Activated T-helper 2 cell treated with anti-CD3 and anti-CD28 coated beads, Interferon-gamma antibody, Interleukin-2, Interleukin-4, amounts not matched to agents 10 μg/mL and 5 μg/mL and 100 μg/mL, durations not matched to agents 14 hours and 24 hours and 36 hours (primary cell): ENCODE results near the gene DMGDH. TPM values are rescaled to one million over a fixed set of nuclear protein-coding genes. Genes with fewer than 3 reads are reported as not detected.

Experiments
- DNase-seq: peaks from one replicate; pipeline ENCODE4 v3.0.0; 2021; ENCODE audit warnings: low spot score
- H3K27ac Mint-ChIP-seq: one replicate; pipeline ENCODE4 v1.8.0; 2021; ENCODE audit warnings: mixed read lengths
- H3K27me3 Mint-ChIP-seq: one replicate; pipeline ENCODE4 v1.8.0; 2021; ENCODE audit warnings: low read depth, mixed read lengths
- H3K36me3 Mint-ChIP-seq: one replicate; pipeline ENCODE4 v1.8.0; 2021; ENCODE audit warnings: low read depth, mixed read lengths
- H3K4me1 Mint-ChIP-seq: one replicate; pipeline ENCODE4 v1.8.0; 2021; ENCODE audit warnings: low read depth, mixed read lengths
- H3K4me3 Mint-ChIP-seq: one replicate; pipeline ENCODE4 v1.8.0; 2021; ENCODE audit warnings: low read depth, mild to moderate bottlenecking, moderate library complexity, mixed read lengths
- H3K9me3 Mint-ChIP-seq: one replicate; pipeline ENCODE4 v1.8.0; 2021; ENCODE audit warnings: mixed read lengths
- intact Hi-C: fragments of 100-400 bp; cut with micrococcal nuclease; formaldehyde crosslinking; loops from one replicate; pipeline ENCODE4 v1.15.1; 2023
- total RNA-seq: library from RNA; stranded (reverse); gene quantifications from 2 replicates; pipeline ENCODE4 v1.2.3, GENCODE V29; 2022

Gene DMGDH
- total RNA-seq, 1 donor from 2014 or later: 0.41 TPM

DNA sequence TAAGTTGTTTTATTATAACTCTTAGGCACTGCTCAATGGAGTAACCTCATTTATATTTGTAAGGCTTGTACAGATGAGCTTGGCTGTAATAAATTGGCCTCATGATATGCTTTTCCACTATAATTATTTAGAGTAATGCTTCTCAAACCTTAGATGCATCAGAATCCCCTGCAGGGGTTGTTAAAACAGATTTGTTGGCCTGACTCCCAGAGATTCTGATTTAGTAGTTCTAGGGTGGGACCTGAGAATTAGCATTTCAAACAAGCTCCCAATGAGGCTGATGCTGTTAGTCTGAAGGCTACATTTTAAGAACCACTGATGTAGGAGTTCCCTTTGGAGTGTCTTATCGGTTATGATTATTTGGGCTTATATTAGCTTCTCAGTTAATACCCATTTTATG is 46.1 kb downstream of the DMGDH start:
- Mint-ChIP-seq H3K36me3 (no peaks in the 10 kb centered on the region), H3K27ac (no peak overlapping the region), H3K4me3 (no peak overlapping the region), H3K27me3 (peaks cover 57% of the 10 kb centered on the region), H3K4me1 (peaks cover 13% of the 10 kb centered on the region), H3K9me3 (no peaks in the 10 kb centered on the region)
- no peak for DNase-seq
- intact Hi-C loops: loop anchor here (10.0 kb wide), 2 partner anchors 441 to 1061 kb away; no protein-coding TSS in a partner anchor

DNA sequence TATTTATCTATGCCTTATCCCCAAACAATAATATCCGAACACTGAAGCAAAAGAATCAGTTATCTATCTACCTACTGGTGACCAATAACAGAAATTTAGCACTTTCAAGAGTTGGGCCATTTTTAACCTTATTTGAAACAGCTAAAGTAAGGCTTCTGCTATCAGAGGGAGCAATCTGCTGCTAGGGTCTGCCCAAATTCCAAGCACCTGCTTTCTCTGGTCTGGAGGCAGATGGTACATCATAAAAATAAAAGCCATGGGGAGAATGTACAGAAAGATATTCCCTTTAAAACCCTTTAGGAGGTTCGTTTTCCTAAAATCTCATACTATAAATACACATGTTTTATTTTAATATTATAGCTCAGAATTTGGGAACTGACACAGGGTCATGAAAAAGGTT is 46.7 kb downstream of the DMGDH start:
- Mint-ChIP-seq H3K27me3 (peaks cover 59% of the 10 kb centered on the region), H3K9me3 (no peaks in the 10 kb centered on the region), H3K27ac (no peak overlapping the region), H3K36me3 (no peaks in the 10 kb centered on the region), H3K4me3 (no peak overlapping the region), H3K4me1 (peaks cover 13% of the 10 kb centered on the region)
- intact Hi-C loops: loop anchor here (10.0 kb wide), 2 partner anchors 442 to 1062 kb away; no protein-coding TSS in a partner anchor
- DNase-seq: no peak

DNA sequence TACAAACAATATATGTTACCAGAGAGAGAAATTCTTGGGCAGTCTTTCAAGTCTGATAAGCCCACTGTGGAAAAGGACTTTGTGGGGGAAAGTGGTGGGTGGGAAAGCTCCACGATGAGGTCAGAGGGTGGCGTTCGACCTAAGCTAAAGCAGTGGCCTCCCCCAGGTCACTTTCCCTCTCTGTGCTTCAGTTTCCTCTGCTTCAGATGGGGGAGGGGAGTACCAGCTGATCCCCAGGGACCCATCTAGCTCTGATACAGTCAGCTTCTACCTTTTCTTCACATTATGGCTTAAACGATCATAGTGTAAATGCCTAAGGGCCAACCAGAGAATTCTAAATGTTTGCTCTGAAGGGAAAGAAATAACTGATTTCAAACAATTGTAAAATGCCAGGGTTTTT is 47.7 kb downstream of the DMGDH start:
- no peak overlapping the region for H3K27ac Mint-ChIP-seq
- no peak for DNase-seq

DNA sequence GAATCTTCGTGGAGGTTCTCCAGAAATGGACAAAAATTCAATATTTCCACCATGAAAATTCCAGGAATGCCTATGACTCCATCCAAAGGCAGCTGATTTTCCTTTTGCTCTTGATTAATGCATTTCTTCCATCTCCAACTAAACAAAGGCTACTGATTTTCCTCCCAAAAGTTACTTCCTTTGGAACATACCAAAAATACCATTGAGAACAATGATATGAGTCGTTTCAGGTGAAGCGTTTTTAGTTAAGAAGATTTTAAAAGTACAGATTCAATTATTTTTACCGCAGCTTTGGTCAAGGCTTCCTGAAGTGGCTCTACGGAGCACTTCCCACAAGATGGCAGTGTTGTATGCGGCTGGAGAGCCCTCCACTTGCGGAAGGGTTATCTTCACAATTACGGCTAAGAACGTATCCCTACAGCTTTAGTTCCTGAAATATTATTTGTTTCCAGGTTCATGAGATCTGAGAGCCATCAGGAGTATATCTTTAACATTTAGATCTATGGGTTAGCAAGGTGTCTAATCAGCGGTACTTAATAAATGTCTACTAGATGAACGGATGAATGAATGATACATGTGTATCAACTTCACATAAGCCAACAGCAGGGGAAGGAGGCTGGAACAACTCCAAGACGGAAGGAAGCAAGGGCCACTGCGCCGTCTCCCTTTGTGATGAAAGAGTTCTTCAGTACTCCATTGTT is 48.5 kb downstream of the DMGDH start:
- DNase-seq: peak; percentile 10
- Mint-ChIP-seq H3K9me3 (no peaks in the 10 kb centered on the region), H3K27me3 (peaks cover 71% of the 10 kb centered on the region), H3K4me3 (no peak overlapping the region), H3K4me1 (peaks cover 13% of the 10 kb centered on the region), H3K36me3 (no peaks in the 10 kb centered on the region), H3K27ac (no peak overlapping the region)
- intact Hi-C loops: loop anchor here (1.0 to 10.0 kb wide), 5 partner anchors 36 to 1064 kb away; partner anchors contain the start of gene ARSB

More for the DNA sequence above, 47.7 kb downstream of the DMGDH start:
- intact Hi-C loops: loop anchor here (1.0 to 10.0 kb wide), 5 partner anchors 37 to 1063 kb away; partner anchors contain the start of gene ARSB
- no peaks in the 10 kb centered on the region for H3K9me3 Mint-ChIP-seq
- H3K36me3 Mint-ChIP-seq: no peaks in the 10 kb centered on the region
- peaks cover 13% of the 10 kb centered on the region for H3K4me1 Mint-ChIP-seq
- no peak overlapping the region for H3K4me3 Mint-ChIP-seq
- peaks cover 68% of the 10 kb centered on the region for H3K27me3 Mint-ChIP-seq

DNA sequence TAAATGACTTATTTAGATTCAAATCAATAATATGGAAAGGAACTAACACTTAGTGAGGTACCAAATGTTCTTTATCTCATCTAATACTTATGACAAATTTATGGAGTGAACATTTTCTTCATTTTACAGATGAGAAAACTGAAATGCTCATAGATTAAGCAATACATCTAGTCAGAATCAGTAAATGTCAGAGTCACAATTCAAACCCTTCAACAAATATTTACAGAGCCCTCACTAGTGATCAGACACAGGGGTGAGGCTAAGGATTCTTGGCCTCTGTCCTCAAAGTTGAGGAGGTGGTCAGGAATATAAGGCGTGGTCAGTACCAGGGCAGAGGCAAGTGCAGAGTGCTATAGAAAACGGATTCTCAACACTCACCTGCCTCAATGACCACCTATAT is 54.8 kb downstream of the DMGDH start:
- Mint-ChIP-seq H3K27me3 (peaks cover 46% of the 10 kb centered on the region), H3K36me3 (no peaks in the 10 kb centered on the region), H3K4me3 (no peak overlapping the region), H3K4me1 (no peaks in the 10 kb centered on the region), H3K9me3 (peaks cover 9% of the 10 kb centered on the region), H3K27ac (no peak overlapping the region)
- intact Hi-C loops: no loop called here
- DNase-seq: no peak

DNA sequence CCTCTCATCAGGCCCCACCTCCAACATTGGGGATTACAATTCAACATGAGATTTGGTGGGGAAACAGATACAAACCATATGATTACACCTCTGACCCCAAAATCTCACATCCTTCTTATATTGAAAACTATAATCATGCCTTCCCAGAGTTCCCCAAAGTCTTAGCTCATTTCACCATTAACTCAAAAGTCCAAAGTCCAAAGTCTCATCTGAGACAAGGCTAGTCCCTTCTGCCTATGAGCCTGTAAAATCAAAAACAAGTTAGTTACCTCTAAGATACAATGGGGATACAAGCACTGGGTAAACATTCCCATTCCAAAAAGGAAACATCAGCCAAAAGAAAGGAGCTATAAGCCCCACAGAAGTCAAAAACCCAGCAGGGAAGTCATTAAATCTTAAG is 57.6 kb downstream of the DMGDH start:
- no peak overlapping the region for H3K4me3 Mint-ChIP-seq
- H3K27me3 Mint-ChIP-seq: peaks cover 34% of the 10 kb centered on the region

DNA sequence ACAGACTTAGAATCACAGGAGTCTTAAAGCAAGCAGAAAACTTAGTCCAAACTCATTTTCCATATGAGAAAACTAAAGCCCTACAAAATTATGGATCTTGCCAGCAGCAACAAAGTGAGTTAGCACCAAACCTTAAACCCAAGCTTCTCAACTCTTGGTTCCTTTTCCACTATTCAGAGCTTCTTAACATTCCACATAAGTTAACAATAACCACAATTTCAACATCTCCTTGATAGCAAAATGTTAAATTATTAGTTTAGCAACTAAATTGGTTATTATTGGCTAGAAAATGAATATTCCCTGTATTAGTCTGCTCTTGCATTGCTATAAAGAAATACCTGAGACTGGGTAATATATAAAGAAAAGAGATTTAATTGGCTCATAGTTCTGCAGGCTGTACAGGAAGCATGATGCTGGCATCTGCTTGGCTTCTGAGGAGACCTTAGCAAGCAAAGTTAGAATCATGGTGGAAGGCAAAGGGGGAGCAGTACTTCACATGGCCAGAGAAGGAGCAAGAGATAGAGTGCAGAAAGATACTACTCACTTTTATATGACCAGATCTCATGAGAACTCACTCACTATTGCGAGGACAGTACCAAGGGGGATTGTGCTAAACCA is 58.1 kb downstream of the DMGDH start:
- Mint-ChIP-seq H3K27ac (no peak overlapping the region), H3K27me3 (peaks cover 30% of the 10 kb centered on the region), H3K4me3 (no peak overlapping the region), H3K4me1 (no peaks in the 10 kb centered on the region), H3K9me3 (peaks cover 9% of the 10 kb centered on the region), H3K36me3 (no peaks in the 10 kb centered on the region)
- intact Hi-C loops: no loop called here
- no peak for DNase-seq

More for the DNA sequence above, 57.6 kb downstream of the DMGDH start:
- no peak for DNase-seq
- H3K36me3 Mint-ChIP-seq: no peaks in the 10 kb centered on the region
- H3K9me3 Mint-ChIP-seq: peaks cover 9% of the 10 kb centered on the region
- no peaks in the 10 kb centered on the region for H3K4me1 Mint-ChIP-seq
- intact Hi-C loops: no loop called here
- H3K27ac Mint-ChIP-seq: no peak overlapping the region

DNA sequence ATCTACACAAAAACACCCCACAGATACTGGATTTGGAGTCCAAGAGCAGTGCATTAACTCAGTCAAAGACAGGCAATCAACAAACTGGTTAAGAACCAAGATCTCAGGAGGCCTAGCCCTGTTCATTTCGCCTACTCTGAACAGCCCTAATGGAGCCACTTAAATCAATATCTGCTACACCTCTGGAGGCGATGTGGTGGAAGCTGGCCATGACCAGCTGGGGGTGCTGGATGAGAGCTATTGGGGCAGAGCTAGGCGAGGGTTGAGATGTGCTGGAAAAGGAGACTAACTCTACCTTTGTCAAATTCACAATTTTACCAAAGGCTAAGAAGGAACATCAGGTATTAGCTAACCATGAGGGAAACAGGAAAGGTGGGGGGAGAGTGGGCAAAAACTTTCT is 61.1 kb downstream of the DMGDH start:
- H3K9me3 Mint-ChIP-seq: peaks cover 6% of the 10 kb centered on the region
- peaks cover 31% of the 10 kb centered on the region for H3K27me3 Mint-ChIP-seq
- no peaks in the 10 kb centered on the region for H3K36me3 Mint-ChIP-seq
- intact Hi-C loops: no loop called here
- no peaks in the 10 kb centered on the region for H3K4me1 Mint-ChIP-seq
- no peak for DNase-seq
- H3K4me3 Mint-ChIP-seq: no peak overlapping the region
- no peak overlapping the region for H3K27ac Mint-ChIP-seq

DNA sequence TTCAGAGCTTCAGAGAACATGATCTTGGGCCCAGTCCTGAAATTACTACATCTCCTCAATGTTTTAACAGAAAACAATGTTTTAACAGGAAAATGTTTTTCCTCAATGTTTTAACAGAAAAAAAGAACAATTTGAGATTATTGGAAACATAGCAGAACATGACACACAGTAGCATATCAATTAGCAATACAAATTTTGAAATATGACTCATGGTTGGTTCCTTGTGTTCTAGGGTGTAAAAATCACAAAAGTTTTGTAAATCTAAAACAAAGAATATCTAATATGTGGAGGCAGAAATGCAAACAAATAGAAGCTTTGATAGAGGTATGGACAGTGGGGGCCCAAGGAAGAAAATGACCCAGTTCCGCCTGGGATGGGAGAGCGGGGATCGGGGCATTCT is 61.6 kb downstream of the DMGDH start:
- Mint-ChIP-seq H3K27me3 (peaks cover 31% of the 10 kb centered on the region), H3K27ac (no peak overlapping the region), H3K36me3 (no peaks in the 10 kb centered on the region), H3K9me3 (peaks cover 2% of the 10 kb centered on the region), H3K4me1 (no peaks in the 10 kb centered on the region), H3K4me3 (no peak overlapping the region)
- intact Hi-C loops: no loop called here
- DNase-seq: no peak

DNA sequence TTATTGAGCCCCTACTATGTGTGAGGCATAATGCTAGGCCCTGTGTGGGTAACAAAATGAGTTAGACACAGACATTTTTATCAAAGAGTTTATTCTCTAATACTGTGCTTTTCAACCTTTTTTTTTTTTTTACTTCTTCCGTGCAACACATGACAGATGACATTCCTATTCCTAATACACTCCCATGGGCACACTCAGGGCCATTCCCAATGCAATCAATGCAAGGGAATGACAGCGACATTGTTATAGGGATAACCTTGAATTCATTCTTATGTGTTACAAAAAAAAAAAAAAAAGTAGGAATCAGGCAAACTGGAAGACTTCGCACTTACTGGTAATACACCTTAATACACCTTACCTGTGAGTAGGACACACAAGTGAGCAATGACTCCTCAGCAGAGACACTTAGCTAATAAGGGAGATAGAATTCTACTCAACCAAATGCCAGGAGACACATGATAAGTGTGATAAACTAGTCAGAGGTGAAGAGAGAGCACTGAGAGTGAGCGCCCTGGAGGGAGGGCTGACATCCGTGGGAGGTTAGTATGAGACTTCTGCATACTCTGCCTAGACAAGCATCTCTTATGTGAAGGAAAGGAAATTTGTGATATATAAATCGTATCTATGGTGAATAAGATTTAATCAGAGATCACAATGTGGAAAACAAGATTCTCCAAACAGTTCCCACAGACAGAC is 63.4 kb downstream of the DMGDH start:
- intact Hi-C loops: no loop called here
- Mint-ChIP-seq H3K27ac (no peak overlapping the region), H3K4me3 (no peak overlapping the region), H3K27me3 (peaks cover 35% of the 10 kb centered on the region), H3K9me3 (no peaks in the 10 kb centered on the region), H3K36me3 (no peaks in the 10 kb centered on the region), H3K4me1 (no peaks in the 10 kb centered on the region)
- DNase-seq: no peak

DNA sequence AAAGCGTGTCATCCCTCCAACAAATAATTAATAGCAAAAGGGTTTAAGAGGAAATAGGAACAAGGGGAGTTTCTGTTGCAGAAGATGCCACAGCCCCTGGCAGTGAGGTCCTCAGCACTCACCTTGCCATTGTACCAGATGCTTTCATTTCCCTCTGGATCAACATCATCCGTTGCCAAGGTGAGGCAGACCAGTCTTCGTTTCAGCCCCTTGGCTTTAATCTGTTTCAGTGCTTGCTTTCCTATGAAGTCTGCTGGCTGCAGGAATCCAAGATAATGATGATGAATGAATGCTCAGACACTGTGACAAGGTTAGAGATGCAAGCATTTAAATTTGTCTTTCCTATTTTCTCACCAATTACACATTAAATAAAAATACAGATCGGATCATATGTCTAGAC is 64.3 kb downstream of the DMGDH start:
- Mint-ChIP-seq H3K27ac (no peak overlapping the region), H3K27me3 (peaks cover 36% of the 10 kb centered on the region), H3K4me1 (no peaks in the 10 kb centered on the region), H3K4me3 (no peak overlapping the region), H3K9me3 (no peaks in the 10 kb centered on the region), H3K36me3 (no peaks in the 10 kb centered on the region)
- DNase-seq: no peak
- intact Hi-C loops: no loop called here

DNA sequence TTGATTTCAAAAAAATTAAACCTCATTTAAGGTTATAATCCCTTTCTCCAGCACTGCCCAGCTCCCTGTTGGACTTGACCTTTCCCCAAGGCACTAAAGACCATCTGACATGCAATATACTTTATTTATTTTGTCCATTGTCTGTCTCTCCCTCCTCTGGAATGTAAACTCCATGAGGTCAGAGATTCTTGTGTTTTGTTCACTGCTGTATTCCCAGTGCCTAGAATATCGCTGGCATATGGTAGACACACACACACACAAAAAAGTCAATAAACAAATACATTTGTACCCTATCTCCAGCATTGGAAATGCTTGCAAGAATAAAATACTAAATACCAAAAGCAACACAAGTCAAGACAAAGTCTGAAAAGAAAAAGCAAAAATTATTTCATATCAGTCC is 67.1 kb downstream of the DMGDH start:
- H3K4me3 Mint-ChIP-seq: no peak overlapping the region
- H3K27me3 Mint-ChIP-seq: peaks cover 39% of the 10 kb centered on the region

DNA sequence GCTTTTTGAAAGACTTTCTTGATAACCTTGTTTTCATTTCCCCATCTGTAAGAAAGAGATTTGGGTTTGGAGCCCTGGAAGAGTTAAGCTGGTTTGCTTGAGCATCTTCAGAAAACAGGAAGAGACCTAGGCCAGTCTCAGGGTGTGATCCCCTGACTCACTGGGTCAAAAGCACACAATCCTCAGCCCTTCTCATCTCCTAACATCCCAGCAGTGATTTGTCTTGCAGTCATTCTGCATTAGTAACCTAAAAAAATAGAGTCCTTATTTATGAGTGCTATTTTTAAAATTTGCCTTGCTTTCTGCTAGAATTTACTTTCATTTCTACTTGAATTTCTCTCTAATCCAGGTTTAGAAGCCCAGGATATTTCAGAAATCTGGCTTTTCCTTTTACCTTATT is 68.0 kb downstream of the DMGDH start:
- intact Hi-C loops: no loop called here
- no peak for DNase-seq
- no peaks in the 10 kb centered on the region for H3K9me3 Mint-ChIP-seq
- no peaks in the 10 kb centered on the region for H3K36me3 Mint-ChIP-seq
- no peak overlapping the region for H3K4me3 Mint-ChIP-seq
- H3K4me1 Mint-ChIP-seq: no peaks in the 10 kb centered on the region
- no peak overlapping the region for H3K27ac Mint-ChIP-seq
- H3K27me3 Mint-ChIP-seq: peaks cover 39% of the 10 kb centered on the region

More for the DNA sequence above, 67.1 kb downstream of the DMGDH start:
- no peaks in the 10 kb centered on the region for H3K36me3 Mint-ChIP-seq
- DNase-seq: no peak
- no peak overlapping the region for H3K27ac Mint-ChIP-seq
- intact Hi-C loops: no loop called here
- no peaks in the 10 kb centered on the region for H3K9me3 Mint-ChIP-seq
- no peaks in the 10 kb centered on the region for H3K4me1 Mint-ChIP-seq
